ENCODE results near the gene KATNA1. TPM values are rescaled to one million over a fixed set of nuclear protein-coding genes. Genes with fewer than 3 reads are reported as not detected.

KATNA1 gene
- total RNA-seq, 1 experiment from 2014 or later, result 13.1 TPM

DNA sequence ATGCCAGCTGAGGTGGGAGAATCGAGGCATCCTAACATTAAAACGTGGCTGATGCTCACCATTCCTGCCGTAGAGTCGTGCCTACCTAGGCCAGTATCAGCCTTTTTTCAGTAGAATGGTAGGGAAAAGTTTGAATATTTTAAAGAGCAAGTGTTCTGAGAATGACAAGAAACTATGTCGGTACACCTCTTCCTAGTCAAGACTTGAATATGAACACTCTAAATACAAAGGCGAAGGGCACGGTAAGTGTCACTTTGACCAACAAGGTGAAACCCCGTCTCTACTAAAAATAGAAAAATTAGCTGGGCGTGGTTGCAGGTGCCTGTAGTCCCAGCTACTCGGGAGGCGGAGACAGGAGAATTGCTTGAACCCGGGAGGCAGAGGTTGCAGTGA lies 81.3 kb downstream of the KATNA1 start:
- Mint-ChIP-seq H3K4me3 (ENCODE audit: low read depth, unreplicated experiment) (peak overlapping the region; percentile 85), H3K36me3 (ENCODE audit: insufficient read depth, unreplicated experiment) (peaks cover 25% of the 10 kb centered on the region), H3K4me1 (ENCODE audit: low read depth, unreplicated experiment) (no peaks in the 10 kb centered on the region), H3K27ac (ENCODE audit: unreplicated experiment) (peak overlapping the region; percentile 20), H3K27me3 (ENCODE audit: unreplicated experiment) (no peaks in the 10 kb centered on the region), H3K9me3 (ENCODE audit: low read depth, unreplicated experiment) (no peaks in the 10 kb centered on the region)
- TF ChIP-seq, protein P1, sequence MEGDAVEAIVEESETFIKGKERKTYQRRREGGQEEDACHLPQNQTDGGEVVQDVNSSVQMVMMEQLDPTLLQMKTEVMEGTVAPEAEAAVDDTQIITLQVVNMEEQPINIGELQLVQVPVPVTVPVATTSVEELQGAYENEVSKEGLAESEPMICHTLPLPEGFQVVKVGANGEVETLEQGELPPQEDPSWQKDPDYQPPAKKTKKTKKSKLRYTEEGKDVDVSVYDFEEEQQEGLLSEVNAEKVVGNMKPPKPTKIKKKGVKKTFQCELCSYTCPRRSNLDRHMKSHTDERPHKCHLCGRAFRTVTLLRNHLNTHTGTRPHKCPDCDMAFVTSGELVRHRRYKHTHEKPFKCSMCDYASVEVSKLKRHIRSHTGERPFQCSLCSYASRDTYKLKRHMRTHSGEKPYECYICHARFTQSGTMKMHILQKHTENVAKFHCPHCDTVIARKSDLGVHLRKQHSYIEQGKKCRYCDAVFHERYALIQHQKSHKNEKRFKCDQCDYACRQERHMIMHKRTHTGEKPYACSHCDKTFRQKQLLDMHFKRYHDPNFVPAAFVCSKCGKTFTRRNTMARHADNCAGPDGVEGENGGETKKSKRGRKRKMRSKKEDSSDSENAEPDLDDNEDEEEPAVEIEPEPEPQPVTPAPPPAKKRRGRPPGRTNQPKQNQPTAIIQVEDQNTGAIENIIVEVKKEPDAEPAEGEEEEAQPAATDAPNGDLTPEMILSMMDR (IDR thresholded peaks at IDR 0.05; ENCODE audit: unreplicated experiment), result no peak
- no peak for DNase-seq
- intact Hi-C loops (cut with micrococcal nuclease; ENCODE audit: unreplicated experiment), result no loop called here
- CTCF ChIA-PET, result no interaction called here
- BruUV-seq (replicated peaks), result no TSS peak

DNA sequence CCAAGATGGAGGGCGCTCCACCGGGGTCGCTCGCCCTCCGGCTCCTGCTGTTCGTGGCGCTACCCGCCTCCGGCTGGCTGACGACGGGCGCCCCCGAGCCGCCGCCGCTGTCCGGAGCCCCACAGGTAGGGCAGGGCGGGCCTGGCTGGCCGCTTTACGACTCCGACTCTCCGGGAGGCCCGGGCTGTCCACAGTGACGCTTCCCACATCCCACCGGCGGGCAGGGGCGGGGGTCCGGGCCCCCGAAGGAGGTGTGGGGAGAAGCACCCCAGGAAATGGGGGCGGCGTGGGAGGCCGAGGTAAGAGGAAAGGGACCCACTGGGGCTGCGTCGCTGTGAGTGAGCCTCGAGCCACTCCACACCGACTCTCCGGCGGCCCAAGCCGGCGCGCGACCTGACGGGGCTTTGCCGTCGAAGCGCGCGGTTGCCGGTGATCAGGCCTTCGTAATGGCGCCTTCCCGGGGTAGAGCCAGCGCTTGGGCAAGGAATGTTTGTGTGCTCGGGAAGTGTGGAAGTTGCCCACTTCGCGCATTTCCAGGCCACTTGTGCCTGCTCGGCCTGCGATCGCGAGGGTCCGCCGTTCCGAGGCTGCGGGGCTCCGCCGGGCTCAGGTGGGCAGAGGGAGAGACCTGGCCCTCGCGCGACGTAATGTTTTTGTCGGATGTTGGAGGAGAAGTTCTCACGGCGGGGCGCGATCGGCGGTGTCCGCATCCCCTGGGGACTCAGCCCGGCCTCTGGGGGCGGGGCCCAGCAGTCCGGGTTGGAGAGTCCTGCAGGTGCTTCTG lies 81.9 kb downstream of the KATNA1 start:
- Mint-ChIP-seq H3K27me3 (ENCODE audit: unreplicated experiment) (no peaks in the 10 kb centered on the region), H3K9me3 (ENCODE audit: low read depth, unreplicated experiment) (no peaks in the 10 kb centered on the region), H3K4me1 (ENCODE audit: low read depth, unreplicated experiment) (no peaks in the 10 kb centered on the region), H3K27ac (ENCODE audit: unreplicated experiment) (peak overlapping the region; percentile 20), H3K4me3 (ENCODE audit: low read depth, unreplicated experiment) (peak overlapping the region; percentile 85), H3K36me3 (ENCODE audit: insufficient read depth, unreplicated experiment) (peaks cover 25% of the 10 kb centered on the region)
- TF ChIP-seq, protein P1 (IDR thresholded peaks at IDR 0.05; ENCODE audit: unreplicated experiment), result no peak
- CTCF ChIA-PET, result interaction anchor here (0.6 to 0.7 kb wide), 3 partner anchors 249 to 519 kb away, joined by 3 to 4 read pairs (median 3); partner anchors contain the start of gene TAB2
- intact Hi-C loops (cut with micrococcal nuclease; ENCODE audit: unreplicated experiment), result no loop called here
- peak; percentile 48 for DNase-seq
- BruUV-seq (replicated peaks), result no TSS peak

DNA sequence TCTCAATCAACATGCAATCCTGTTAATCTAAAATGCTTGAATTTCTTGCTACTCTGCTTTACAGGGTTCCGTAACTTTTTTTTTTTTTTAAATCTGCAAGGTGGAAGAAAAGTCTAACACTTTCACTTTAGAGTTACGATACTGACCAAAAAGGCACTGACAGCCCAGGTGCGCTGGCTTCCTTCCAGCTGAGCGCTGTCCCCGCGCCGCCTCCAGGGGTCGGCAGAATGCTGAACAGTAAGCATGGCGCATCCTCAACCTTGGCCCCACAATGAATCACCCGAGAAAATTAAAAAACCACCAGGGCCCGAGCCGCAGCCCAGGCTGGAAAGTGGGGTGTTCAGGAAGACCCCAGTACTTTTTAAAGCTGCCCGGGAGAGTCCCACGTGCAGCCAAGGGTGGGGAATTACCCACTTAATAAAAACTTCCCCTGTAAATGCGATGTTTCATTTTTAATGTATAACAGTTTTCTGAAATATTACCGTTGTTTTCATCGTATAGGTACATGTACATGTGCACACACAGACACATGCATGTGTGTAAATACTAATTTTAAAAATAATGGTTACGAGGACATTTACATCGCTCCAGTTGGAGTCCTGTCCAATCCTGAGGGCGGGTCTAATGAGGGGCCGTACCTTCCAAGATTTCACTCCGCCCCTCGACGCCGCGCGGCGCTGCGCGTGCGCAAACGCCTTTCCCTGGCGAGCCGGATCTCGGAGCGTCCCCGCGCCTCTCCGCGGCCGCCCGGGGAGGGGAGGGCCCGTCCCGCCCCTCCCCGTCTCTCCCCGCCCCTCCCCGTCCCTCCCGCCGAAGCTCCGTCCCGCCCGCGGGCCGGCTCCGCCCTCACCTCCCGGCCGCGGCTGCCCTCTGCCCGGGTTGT lies 82.7 kb downstream of the KATNA1 start, which contains the start of gene GINM1:
GINM1 (plus strand) TSS at position 849 of the 883 bp plus-strand sequence. CDS start 40 bp downstream, outside the sequence.
- Mint-ChIP-seq H3K36me3 (ENCODE audit: insufficient read depth, unreplicated experiment) (peaks cover 25% of the 10 kb centered on the region), H3K4me3 (ENCODE audit: low read depth, unreplicated experiment) (peak within 1 kb of the TSS; percentile 85), H3K4me1 (ENCODE audit: low read depth, unreplicated experiment) (no peaks in the 10 kb centered on the region), H3K9me3 (ENCODE audit: low read depth, unreplicated experiment) (no peaks in the 10 kb centered on the region), H3K27me3 (ENCODE audit: unreplicated experiment) (no peaks in the 10 kb centered on the region), H3K27ac (ENCODE audit: unreplicated experiment) (peak within 1 kb of the TSS; percentile 20)
- intact Hi-C loops (cut with micrococcal nuclease; ENCODE audit: unreplicated experiment), result no loop called here
- BruUV-seq (replicated peaks), result no TSS peak
- TF ChIP-seq, protein P1 (IDR thresholded peaks at IDR 0.05; ENCODE audit: unreplicated experiment), result peak; percentile 32
- CTCF ChIA-PET, result interaction anchor here (0.5 to 0.7 kb wide), 5 partner anchors 44 to 518 kb away, joined by 3 to 4 read pairs (median 3); partner anchors contain the start of gene TAB2
- peak; percentile 93 for DNase-seq

DNA sequence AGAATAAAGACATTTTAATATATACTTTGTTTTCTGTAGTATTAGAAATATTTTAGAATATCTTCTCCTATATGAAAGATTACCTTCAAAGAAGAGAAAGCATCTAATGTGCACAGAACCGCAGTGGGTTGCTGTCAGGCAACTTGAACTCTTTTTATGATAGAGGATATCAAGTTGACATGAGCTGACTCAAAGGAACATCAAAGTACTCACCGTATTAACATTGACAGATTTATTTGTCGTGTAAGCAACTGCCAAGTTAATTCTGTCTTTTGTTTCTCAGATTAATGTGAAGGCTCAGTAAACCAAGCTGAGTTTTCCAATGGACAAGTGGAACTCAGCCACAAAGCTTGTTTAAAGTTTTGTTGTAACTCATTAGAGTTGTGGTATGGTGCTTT lies 84.6 kb downstream of the KATNA1 start:
- Mint-ChIP-seq H3K4me3 (ENCODE audit: low read depth, unreplicated experiment) (no peak overlapping the region), H3K4me1 (ENCODE audit: low read depth, unreplicated experiment) (no peaks in the 10 kb centered on the region), H3K27ac (ENCODE audit: unreplicated experiment) (no peak overlapping the region), H3K27me3 (ENCODE audit: unreplicated experiment) (peaks cover 10% of the 10 kb centered on the region), H3K36me3 (ENCODE audit: insufficient read depth, unreplicated experiment) (peaks cover 25% of the 10 kb centered on the region), H3K9me3 (ENCODE audit: low read depth, unreplicated experiment) (no peaks in the 10 kb centered on the region)
- intact Hi-C loops (cut with micrococcal nuclease; ENCODE audit: unreplicated experiment), result no loop called here
- no TSS peak for BruUV-seq (replicated peaks)
- CTCF ChIA-PET, result interaction anchor here (1.4 kb wide), 1 partner anchor 13 kb away, joined by 3 read pairs; no protein-coding TSS in a partner anchor
- no peak for DNase-seq
- TF ChIP-seq, protein P1 (IDR thresholded peaks at IDR 0.05; ENCODE audit: unreplicated experiment), result no peak
